Hippocampal formation (tissue), 2 donors: Measurements from ENCODE around the gene SLIT1.

ENCODE experiments used
- DNase-seq, 2 donors: peaks; one replicate each; lab custom pipeline; 2025; lab: John Stamatoyannopoulos, UW

Gene SLIT1

GRCh38 chr10:97171001-97171400 lies 14.8 kb downstream of the SLIT1 start:
- no peak for DNase-seq

GRCh38 chr10:97169911-97170693 lies 15.7 kb downstream of the SLIT1 start:
- DNase-seq = peak in 1 of 2 donors; percentile 19

GRCh38 chr10:97169063-97169462 lies 16.7 kb downstream of the SLIT1 start:
- no peak for DNase-seq

- DNase-seq = no peak
Measured at GRCh38 chr10:97168645-97169044, 17.1 kb downstream of the SLIT1 start.

GRCh38 chr10:97165499-97165898 lies 20.3 kb downstream of the SLIT1 start:
- no peak for DNase-seq

GRCh38 chr10:97163781-97164501 lies 21.8 kb downstream of the SLIT1 start:
- no peak for DNase-seq

- DNase-seq = no peak
Measured at GRCh38 chr10:97163181-97163580, 22.6 kb downstream of the SLIT1 start.

- DNase-seq = no peak
Measured at GRCh38 chr10:97159646-97160305, 26.0 kb downstream of the SLIT1 start.

GRCh38 chr10:97157578-97158095 lies 28.1 kb downstream of the SLIT1 start:
- no peak for DNase-seq

GRCh38 chr10:97154781-97155180 lies 31.0 kb downstream of the SLIT1 start:
- DNase-seq = no peak

- DNase-seq = no peak
Measured at GRCh38 chr10:97154162-97154561, 31.6 kb downstream of the SLIT1 start.

- DNase-seq = no peak
Measured at GRCh38 chr10:97153270-97153850, 32.4 kb downstream of the SLIT1 start.

- DNase-seq = no peak
Measured at GRCh38 chr10:97151307-97151914, 34.3 kb downstream of the SLIT1 start.

GRCh38 chr10:97150616-97151015 lies 35.1 kb downstream of the SLIT1 start:
- no peak for DNase-seq

GRCh38 chr10:97150013-97150595 lies 35.7 kb downstream of the SLIT1 start:
- no peak for DNase-seq

GRCh38 chr10:97149079-97149531 lies 36.7 kb downstream of the SLIT1 start:
- DNase-seq = no peak

- DNase-seq = no peak
Measured at GRCh38 chr10:97144297-97144696, 41.5 kb downstream of the SLIT1 start.

- DNase-seq = no peak
Measured at GRCh38 chr10:97142834-97143233, 42.9 kb downstream of the SLIT1 start.

GRCh38 chr10:97140902-97141745 lies 44.6 kb downstream of the SLIT1 start:
- no peak for DNase-seq
